ENCODE results near the gene CHST6.

DNA sequence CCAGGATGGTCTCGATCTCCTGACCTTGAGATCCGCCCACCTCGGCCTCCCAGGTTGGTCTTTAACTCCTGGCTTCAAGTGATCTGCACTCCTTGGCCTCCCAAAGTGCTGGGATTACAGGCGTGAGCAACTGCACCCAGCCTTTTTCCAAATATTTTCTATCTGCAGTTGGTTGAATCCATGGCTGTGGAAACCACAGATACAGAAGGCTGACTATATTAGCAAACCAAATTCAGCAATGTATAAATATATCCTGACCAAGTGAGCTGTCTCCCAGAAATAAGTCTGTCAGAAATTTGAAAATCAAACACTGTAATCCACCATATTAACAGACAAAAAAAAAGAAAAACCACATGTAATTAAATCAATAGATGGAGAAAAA, 71.5 kb downstream of the CHST6 start:
- no peak for TF ChIP-seq EZH2 (IDR thresholded peaks at IDR 0.05; ENCODE audit: borderline replicate concordance, low read depth, low read length, severe bottlenecking)
- TF ChIP-seq, protein P1, sequence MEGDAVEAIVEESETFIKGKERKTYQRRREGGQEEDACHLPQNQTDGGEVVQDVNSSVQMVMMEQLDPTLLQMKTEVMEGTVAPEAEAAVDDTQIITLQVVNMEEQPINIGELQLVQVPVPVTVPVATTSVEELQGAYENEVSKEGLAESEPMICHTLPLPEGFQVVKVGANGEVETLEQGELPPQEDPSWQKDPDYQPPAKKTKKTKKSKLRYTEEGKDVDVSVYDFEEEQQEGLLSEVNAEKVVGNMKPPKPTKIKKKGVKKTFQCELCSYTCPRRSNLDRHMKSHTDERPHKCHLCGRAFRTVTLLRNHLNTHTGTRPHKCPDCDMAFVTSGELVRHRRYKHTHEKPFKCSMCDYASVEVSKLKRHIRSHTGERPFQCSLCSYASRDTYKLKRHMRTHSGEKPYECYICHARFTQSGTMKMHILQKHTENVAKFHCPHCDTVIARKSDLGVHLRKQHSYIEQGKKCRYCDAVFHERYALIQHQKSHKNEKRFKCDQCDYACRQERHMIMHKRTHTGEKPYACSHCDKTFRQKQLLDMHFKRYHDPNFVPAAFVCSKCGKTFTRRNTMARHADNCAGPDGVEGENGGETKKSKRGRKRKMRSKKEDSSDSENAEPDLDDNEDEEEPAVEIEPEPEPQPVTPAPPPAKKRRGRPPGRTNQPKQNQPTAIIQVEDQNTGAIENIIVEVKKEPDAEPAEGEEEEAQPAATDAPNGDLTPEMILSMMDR (IDR thresholded peaks at IDR 0.05; ENCODE audit: borderline replicate concordance, extremely low read depth, low read length, poor library complexity, severe bottlenecking): no peak

All from DND-41 (cell line).